HG03103 (cell line): ENCODE results near the gene IGFBP3.

Source experiments
- ATAC-seq: cut with Tn5 transposase; IDR thresholded peaks from one replicate; pipeline ENCODE4 v1.9.1; 2021; ENCODE audit warnings: low read depth; ENCODE audit not compliant: unreplicated experiment

The IGFBP3 gene

GRCh38 chr7:45893374-45893995 lies 27.6 kb downstream of the IGFBP3 start:
- no peak for ATAC-seq

GRCh38 chr7:45892407-45893035 lies 28.6 kb downstream of the IGFBP3 start:
- no peak for ATAC-seq

GRCh38 chr7:45891462-45892402 lies 29.3 kb downstream of the IGFBP3 start:
- ATAC-seq, result no peak

- no peak for ATAC-seq
Measured at GRCh38 chr7:45890902-45891461, 30.1 kb downstream of the IGFBP3 start.

- ATAC-seq, result no peak
Measured at GRCh38 chr7:45890125-45890901, 30.8 kb downstream of the IGFBP3 start.

GRCh38 chr7:45889367-45890067 lies 31.6 kb downstream of the IGFBP3 start:
- ATAC-seq, result no peak

- ATAC-seq, result no peak
Measured at GRCh38 chr7:45888993-45889366, 32.1 kb downstream of the IGFBP3 start.

- no peak for ATAC-seq
Measured at GRCh38 chr7:45888185-45888992, 32.7 kb downstream of the IGFBP3 start, which contains the start of gene IGFBP1. Gene IGFBP1 (plus strand): TSS chr7:45888488. CDS start chr7:45888653, 165 bp downstream.

- ATAC-seq, result no peak
Measured at GRCh38 chr7:45886931-45887667, 34.0 kb downstream of the IGFBP3 start.

GRCh38 chr7:45885264-45885882 lies 35.7 kb downstream of the IGFBP3 start:
- no peak for ATAC-seq

GRCh38 chr7:45884136-45884535 lies 36.9 kb downstream of the IGFBP3 start:
- ATAC-seq, result no peak

- ATAC-seq, result no peak
Measured at GRCh38 chr7:45882465-45882810, 38.6 kb downstream of the IGFBP3 start.

- ATAC-seq, result no peak
Measured at GRCh38 chr7:45881759-45882464, 39.2 kb downstream of the IGFBP3 start.

GRCh38 chr7:45881280-45881758 lies 39.8 kb downstream of the IGFBP3 start:
- ATAC-seq, result no peak

- no peak for ATAC-seq
Measured at GRCh38 chr7:45880433-45880860, 40.6 kb downstream of the IGFBP3 start.

GRCh38 chr7:45878457-45879144 lies 42.5 kb downstream of the IGFBP3 start:
- no peak for ATAC-seq
